NCI-H1436 (cell line): Measurements from ENCODE around the gene PREPL.
"Not testable (repeated sequence)": the region's sequence is repeated elsewhere in the genome, so short reads cannot be mapped to it uniquely, and the experiment has no call there.

ENCODE experiments used
- DNase-seq: peaks from one replicate; lab custom pipeline; 2025; lab: John Stamatoyannopoulos, UW

PREPL gene

DNA sequence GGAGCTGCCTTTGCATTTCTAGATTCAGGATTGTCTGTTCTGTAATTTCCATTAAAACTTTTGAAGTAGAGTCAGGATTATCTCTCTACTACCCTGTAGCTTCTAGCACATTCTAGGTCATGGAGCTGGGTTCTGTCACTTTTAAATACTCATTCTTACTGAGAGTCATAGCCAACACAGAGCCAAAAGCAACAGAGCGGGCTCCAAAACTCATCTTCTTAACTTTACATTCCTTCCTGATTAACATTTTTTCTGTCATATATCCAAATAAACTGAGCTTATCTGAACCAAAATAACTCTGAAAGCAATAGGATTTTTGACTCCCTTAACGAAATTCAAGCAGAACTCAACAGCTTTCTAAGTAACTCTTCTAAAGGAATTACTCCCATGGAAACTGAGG, 12.9 kb downstream of the PREPL start:
- DNase-seq: no peak

DNA sequence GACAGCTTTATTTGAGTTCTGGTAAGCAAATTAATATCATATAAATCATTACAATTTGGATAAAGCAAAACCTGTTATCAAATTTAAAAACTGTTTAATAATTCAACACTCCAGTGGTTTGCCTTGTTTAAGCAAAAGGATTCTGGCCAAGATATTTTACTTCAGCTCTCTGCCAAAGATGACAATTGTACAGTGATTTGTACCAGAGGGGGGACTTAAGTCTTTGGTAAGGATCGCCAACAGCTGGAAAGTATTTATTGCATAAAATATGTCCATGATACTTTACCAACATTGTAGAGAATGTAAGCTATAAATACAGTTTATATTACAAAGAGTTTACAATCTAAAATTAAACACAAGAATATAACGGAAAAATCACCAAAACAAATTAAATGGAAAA, 13.8 kb downstream of the PREPL start:
- DNase-seq: no peak

DNA sequence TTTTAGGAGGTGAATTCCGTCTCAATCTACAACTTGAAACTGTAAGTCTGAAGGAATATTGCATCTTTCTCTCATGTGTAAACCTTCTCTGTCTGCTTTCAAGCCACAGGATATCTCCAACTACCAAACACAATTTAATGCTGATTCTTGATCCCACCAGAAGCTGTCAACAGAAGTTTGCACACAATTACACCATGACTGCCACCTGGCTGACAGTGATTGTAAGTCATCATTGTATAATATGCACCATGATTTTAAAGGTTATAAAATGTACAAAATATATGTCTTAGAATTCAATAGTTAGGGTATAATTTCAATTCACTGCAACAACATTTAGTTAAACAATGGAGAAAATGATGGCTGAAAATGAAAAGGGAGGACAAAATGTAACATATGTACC, 18.4 kb downstream of the PREPL start:
- DNase-seq: peak; percentile 37

DNA sequence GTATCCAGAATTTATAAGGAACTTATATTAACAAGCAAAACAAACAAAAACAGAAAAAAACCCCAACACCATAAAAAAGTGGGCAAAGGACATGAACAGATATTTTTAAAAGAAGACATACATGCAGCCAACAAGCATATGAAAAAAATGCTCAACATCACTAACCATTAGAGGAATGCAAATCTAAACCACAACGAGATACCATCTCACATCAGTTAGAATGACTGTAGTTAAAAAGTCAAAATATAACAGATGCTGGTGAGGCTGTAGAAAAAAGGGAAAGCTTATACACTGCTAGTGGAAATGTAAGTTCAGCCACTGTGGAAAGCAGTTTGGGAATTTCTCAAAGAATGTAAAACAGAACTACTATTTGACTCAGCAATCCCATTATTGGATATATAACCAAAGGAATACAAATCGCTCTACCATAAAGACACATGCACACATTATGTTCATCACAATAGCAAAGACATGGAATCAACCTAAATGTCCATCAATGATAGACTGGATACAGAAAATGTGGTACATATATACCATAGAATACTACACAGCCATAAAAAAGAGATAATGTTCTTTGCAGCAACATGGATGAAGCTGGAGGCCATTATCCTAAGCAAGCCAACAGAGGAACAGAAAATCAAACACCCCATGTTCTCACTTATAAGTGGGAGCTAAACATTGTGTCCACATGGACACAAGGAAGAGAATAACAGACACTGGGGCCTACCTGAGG, 25.3 kb downstream of the PREPL start:
- no peak for DNase-seq

DNA sequence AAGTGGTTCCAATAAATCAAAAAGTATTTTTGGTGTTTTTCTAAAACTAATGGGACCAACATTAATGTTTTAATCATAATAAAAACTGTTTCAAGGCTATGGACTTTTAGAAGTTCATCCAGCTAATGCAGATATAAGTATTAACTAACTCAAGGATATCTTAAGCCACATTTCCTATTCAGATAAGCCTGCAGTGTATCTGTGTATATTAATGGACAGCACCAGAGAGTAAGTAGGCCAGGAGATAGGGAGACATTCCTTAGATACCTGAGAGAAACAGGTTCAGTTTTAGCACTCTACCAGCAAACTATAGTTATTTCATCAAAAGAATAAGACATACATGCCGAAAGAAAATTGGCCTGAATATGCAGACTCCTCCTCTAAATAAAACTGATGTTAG, 27.3 kb downstream of the PREPL start:
- DNase-seq: no peak

DNA sequence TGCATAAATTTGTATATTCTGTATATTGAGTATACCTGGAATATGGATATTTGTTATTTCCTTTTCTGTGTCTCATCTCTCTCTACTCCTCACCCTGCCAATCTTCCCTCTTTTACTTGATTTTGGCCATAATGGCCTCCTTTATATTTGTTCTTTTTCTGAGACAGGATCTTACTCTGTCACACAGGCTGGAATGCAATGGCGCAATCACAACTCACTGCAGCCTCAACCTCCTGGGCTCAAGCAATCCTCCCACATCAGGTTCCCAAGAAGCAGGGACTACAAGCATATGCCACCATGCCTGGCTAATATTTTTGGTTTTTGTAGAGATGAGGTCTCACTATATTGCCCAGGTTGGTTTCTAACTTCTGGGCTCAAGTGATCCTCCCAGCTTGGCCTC, 30.5 kb downstream of the PREPL start:
- DNase-seq: no peak

DNA sequence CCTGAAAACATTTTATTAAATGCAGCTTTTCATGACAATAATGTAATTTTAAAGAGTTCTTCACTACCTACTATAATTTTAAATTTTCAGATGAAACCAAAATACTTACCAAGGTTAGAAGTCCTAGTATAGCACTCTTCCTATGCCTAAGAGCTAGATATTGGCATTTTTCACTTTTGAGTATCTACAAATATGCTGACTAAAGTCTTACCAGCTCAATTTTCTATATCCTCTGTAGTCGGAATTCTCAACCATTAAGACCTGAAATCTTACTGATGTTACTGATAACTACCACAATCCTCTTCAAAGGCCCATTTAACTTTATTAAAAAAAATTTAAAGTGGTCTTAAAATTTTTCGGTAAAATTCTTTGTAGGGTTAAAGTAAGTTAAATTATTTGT, 32.0 kb downstream of the PREPL start:
- DNase-seq: no peak

DNA sequence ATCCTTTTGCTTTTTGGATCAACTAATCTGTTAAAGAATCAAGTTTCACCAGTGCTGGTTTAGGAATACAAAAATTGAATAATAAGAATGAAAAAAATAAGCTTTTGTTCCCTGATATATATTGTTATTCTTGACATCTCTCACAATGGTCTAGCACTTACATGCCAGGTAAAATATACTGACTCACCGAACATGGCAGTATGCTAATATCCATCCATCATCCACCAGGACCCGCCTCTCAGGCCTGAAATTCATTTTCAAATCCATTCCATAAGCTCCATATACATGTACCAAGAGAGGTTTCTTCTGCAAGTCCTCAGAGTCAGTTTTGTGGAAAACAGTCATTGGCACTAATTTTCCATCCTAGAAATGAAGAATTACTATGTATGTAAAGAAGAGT, 32.5 kb downstream of the PREPL start:
- DNase-seq: no peak

DNA sequence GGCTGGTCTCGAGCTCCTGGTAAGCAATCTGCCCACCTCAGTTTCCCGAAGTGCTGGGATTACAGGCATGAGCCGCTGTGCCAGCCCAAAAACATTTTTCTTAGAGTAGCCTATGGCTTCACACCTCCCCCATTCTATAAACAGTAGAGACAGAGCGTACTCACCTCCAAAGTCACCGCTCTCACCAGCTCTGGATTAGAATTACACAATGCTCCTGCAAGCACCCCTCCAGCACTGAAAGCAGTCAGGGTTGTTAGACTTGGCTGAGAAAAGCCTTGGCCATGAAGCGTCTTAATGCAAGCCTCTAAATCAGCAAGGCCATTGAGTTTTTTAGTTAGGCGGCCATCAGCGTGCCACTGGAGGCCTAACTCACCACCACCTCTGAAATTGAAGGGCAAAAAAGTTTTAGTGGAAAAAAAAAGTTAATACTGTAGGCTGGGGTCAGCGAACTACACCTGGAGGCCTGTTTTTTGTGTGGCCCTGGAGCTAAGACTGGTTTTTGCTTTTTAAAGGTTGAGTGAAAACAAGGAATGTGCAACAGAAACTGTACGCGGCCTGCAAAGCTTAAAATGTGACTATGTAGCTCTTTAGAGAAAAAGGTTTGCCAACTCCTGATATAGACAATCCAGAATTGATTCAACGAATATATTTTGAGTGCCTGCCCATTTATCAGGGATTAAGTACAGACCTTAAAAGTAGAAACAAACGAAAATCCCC, 34.6 kb downstream of the PREPL start:
- no peak for DNase-seq

DNA sequence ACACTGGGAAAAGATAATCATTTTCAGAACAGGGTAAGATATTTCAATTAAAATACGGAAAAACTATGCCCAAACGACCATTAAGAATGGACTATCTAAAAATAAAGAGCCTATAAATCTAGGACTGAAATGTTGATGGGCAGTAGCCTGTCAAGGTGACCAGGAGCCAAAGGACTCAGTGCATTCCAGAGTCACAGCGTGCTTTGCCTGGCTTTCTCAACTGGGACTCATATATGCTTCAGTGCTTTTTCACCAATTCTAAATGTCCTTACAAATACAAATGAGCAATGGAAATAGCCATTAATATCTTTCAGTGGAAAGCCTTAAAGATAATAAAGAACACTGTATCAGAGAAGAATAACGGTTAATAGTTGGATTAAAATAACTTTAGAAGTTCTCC, 35.4 kb downstream of the PREPL start:
- DNase-seq: no peak

DNA sequence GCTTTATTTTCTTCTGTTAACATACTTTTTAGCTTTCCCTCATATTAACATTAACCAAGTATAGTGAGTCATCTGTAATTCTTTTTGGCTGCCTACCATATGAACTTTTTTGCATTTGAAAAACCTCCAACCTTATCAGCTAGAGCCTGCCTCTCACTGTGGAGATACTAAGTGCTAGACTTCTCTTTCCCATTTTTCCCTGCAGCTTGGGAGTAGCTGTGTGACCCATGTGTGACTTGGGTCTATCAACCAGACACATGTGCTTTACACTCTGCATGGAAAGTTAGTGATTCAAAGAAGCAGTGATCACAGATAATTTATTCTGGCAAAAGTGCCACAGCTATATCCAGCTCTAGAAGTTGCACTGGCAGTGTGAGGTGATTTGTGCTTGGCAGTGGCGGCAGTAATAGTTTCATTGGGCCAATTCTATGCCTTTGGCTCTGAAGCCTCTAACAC, 36.3 kb downstream of the PREPL start:
- no peak for DNase-seq

DNA sequence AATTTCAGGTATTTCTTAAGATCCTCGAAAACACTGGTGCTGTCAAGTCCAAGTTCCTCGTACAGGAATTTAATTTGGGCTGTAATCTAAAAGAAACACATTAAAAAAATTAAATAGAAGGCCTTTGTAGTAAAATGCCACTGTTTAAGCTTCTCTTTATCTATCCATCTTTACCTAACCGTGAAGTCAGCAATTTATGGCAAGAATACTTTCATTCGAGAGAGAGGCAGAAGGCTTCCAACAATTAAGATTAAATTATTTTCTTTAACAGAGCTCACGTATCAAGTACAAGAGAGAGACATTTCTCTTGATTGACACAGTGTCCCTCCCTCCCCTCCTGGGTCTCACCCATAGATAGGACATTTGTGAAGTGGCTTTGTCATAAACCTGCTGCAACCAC, 39.9 kb downstream of the PREPL start:
- no peak for DNase-seq

DNA sequence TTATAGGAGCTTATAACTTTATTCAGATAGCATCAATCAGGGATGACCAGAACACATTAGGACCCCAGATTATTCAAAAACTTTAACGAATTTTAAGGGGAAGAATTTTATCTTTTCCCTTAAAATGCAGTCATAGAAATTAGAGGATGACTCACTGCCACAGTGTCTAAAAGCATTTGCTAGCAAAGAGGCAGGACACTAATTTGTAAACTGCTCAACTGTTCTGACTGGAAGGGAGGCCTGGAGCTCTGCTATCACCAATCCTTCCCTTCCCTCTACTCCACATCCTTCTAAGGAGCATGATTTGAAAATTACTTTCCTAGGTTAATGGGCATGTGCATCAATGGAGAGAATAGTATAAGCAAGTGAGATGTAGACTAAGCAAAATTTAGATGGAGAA, 40.5 kb downstream of the PREPL start:
- no peak for DNase-seq

DNA sequence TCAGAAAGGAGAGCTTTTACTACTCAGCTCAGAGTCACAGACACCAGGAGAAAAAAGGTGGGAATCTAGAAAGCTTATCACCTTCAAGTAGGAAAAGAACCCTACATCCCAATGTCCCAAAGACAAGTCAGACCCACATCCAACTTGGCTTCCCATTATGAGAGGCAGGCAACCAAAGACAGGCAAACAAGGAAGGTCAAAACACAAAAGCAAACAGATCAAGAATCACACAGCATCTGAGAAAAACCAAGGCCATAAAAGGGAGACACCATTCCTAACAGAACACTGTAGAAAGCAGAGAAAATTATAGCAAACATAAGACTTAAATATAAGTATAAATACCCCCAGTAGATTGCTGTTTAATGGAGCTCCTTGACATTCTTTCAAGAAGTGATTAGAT, 45.3 kb downstream of the PREPL start:
- no peak for DNase-seq

DNA sequence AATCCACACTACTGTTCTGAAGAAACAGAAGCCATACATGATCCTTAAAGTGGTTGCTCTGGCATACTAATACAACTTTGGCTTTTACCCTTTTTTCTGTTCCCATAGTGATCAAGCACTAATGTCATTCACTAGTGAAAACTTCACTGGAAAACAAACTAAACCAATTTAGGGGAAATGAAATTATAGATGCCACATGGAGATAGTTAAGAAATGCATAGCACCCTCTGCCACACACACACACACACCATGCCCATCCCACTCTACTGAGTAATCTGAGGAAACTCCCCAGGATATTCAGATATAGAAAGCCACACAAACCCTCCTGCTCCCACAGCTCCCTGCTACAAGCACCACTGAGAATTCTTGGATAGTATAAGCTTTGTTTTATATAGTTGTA, 46.9 kb downstream of the PREPL start:
- DNase-seq: no peak

DNA sequence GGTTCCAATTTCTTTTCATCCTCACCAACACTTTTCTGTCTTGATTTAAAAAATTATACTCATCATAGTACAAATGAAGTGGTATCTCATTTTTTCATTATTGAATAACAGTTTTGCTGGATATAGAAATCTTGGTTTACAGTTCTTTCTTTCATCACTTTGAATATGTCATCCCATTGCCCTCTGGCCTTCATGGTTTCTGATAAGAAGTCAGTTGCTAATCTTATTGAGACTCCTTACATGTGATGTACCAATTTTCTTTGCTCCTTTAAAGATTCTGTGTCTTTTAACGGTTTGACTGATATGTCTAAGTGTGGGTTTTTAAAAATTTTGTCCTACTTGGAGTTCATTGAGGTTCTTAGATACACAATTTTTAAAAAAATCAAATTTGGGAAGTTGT, 51.0 kb downstream of the PREPL start:
- DNase-seq: no peak

DNA sequence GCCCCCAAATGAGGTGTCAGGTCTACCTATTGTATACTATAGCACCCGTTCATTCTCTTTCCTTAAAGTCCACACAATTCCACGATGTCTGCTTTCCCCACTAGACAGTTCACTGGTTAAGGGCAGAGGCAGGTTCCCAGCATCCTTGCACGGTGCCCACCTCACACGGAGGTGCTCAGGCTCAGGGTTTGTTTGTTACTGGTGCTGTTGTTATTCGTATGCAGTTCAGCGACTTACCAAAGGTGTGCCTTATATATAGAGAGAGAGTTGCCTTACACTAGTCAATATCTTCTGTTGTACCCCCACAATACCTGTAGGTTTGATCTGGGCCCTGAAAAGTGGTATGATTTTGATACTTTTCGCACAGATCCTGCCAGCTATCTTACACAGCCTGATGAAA, 55.4 kb downstream of the PREPL start:
- DNase-seq: no peak

DNA sequence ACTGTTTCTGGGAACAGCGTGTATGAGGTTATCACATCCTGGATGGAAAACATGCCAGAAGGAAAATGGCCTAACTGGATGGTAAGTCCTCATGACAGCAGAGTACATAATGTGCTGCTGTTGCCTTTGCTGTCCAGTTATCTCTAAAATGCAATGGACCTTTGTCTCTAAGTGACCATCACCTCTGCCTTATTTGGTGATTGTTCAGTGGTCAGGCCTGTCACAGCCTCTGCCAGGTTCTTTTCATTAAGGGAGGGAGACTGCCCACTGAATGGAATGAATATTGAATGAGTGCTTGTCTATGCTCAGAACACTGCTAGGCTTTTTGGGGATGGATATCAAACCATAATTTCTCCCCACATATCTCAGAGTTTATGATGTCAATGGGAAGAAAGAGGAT, 57.0 kb downstream of the PREPL start:
- DNase-seq: no peak

DNA sequence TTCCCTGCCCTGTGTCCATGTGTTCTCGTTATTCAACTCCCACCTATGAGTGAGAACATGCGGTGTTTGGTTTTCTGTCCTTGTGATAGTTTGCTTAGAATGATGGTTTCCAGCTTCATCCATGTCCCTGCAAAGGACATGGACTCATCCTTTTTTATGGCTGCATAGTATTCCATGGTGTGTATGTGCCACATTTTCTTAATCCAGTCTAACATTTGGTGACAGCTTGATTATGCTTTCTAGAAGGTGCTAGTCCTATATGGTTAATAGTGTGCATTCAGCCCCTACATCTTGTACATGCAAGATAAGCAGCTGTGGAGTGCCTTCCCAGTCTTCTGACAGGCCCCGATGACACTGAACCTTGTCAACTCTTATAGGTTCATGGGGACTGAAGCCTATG, 57.5 kb downstream of the PREPL start:
- not testable (repeated sequence) for DNase-seq

DNA sequence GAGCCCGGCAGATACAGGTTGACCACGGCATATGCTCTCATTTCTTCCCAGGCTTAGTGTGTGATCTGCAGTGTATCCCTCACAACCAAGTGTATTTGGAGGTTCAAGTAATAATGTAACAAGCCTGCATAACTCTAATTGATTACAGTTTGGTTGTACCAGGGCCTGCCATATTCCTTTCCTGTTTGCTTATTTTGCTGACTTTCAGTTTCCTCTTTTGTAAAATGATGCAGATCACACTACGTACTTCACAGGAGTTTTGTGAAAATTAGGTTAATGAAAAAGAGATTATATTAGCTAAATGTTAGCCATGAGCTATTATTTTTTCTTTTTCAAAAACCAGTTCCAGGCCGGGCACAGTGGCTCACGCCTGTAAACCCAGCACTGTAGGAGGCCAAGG, 60.2 kb downstream of the PREPL start:
- DNase-seq: no peak

DNA sequence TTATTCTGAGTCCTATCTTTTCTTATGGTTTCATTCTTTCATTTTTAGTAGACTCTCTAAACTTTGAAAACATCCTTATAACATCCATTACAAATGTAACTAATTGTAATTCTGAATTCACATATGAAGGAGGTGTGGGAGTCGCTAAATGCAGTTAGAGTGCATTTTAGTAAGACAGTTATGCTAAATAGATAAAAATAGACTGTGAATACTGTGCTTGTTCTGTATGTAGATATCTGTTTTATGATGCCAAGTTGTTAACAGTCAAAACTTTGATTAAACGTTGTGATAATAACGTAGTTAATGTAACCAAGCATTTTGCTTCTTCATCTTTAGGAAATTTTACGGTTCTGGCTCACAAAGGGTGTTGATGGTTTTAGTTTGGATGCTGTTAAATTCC, 61.7 kb downstream of the PREPL start:
- no peak for DNase-seq

DNA sequence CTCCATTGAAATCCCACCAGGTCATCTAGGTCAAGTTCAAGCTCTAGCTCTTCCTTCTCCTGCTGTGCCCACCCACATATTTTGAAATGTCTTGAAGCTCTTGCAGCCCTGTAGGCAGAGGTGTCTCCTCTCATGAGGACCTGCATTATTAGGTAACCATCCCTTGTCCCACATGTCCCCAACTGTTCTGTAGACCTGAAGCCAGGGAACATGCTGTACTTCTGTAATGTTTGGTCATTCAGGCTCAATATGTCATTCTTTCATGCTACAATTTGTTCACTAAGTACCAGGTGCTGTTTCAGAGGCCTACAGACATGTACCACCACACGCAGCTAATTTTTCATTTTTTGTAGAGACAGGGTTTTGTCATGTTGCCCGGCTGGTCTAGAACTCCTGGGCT, 63.9 kb downstream of the PREPL start:
- no peak for DNase-seq

DNA sequence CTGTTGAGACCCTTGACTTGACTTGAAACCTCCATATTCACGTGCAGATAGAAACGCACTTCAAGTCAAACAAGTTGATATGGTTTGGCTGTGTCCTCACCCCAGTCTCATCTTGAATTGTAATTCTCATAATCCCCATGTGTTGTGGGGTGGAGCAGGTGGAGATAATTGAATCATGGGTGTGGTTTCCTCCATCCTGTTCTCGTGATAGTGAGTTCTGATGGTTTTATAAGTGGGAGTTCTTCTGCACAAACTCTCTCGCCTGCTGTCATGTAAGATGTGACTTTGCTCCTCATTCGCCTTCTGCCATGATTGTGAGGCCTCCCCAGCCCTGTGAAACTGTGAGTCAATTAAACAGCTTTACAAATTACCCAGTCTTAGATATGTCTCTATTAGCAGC, 64.6 kb downstream of the PREPL start:
- no peak for DNase-seq
